GM21723 (cell line): ENCODE measurements around the gene PAOX.
"Not testable (repeated sequence)": the region's sequence is repeated elsewhere in the genome, so short reads cannot be mapped to it uniquely, and the experiment has no call there.

Source experiments
- ATAC-seq: cut with Tn5 transposase; IDR thresholded peaks from one replicate; pipeline ENCODE4 v1.9.1; 2021; ENCODE audit warnings: mild to moderate bottlenecking, moderate library complexity; ENCODE audit not compliant: unreplicated experiment

The PAOX gene

DNA sequence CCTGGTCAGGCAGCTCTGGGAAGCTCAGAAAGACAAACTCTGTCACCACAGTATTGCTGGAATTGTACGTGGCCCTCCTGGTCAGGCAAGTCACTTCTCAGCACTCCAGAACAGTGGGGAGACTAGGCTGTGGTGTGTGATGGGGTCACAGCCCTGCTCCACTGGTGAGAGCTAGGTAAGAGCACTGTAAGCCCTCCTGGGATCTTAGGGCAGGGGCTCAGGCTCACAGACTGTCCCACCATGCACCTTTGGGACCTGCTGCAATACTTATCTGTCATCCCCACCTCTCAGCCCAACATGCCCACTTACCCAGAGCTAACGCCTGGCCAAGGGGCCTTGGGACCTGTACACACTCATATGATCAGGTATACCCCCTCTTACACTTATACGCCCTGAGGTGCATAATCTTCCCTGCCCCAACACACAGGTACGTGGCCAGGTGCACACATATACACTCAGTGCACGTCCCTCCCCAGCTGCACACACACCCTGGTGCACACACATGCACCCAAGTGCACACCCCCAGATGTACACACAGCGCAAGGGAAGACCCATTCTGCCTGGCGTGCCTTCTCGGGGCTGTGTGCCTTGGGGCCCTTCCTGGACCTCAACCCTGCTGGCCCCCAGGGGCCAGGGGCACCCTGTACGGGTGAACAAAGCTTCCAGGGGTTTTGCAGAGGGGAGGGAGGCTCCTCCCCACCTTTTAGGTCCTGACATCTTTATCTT lies 53.0 kb downstream of the PAOX start:
- not testable (repeated sequence) for ATAC-seq

- not testable (repeated sequence) for ATAC-seq
These were observed 53.7 kb downstream of the PAOX start for GRCh38 chr10:133432789-133433188.

DNA sequence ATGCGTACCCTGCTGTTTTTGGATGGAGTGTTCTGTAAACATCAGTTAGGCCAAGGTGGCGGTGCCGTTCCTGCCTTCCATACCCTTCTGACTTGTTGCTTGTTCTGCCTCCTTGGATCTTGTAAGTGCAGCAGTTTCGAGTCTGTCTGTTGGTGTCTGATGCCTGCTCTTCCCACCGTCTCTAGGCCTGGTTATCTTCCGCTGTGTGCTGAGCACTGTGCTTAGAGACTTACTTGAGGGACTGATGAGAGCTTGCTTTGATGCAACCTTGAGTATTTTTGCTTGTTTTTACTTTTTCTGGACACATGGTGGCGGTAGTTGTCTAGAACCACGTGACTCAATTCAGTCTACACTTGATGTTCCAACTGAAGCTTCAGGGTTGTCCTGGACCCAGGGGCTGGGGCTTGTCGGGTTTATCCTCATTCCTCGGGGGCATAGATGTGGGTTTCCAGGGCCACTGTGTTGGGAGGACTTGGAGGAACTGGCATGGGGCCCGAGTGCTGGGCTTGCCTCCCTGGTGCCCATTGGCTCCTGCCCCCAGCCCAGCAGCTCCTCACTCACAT lies 59.7 kb downstream of the PAOX start:
- peak; percentile 52 for ATAC-seq

DNA sequence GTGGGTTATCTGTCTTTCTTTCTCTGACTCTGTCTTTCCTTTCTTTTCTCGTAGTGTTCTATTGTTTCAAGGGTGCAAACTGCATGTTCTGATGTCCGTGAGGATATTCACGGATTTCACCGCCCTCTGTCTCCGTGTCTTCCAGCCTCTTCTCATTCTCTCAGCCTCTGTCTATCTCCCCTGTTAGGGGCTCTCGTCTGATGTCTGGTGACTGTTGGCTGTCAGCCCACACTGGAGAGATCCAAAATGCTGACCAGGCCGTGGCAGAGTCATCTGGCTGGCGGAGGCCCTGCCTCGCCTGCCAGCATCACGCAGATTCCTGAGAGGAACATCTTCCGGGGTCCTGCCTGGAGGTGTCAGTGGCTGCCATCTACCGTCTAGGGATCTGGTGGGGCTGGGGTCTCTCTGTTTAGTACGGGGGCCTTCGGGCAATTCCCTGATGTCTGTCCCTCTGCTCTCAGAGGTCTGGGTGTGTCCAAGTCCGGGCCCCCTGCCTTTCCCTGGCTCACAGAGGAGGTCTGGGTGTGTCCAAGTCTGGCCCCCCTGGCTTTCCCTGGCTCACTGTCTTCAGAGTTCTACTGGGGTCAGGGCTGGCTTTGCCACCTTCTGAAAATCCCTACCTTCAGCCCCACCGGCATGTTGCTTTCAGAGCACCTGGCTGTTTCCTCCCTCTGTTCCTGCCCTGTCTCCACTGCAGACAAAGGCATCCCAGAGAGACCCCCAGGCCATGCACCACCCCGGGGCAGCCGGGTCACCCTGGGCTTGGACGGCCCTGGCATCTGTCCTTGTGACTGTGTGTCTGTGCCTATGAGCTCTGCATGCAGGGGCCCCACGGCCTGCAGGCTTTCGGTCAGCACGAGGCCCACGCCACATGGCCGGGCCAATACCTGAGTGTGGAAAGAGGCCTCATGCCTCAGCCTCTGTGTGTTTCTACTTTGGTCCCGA lies 60.7 kb downstream of the PAOX start:
- no peak for ATAC-seq

- no peak for ATAC-seq
These were observed 61.7 kb downstream of the PAOX start for GRCh38 chr10:133440633-133441285.
